Endothelial cell of umbilical vein (primary cell): ENCODE measurements around the gene C1QTNF4. TPM values are rescaled to one million over a fixed set of nuclear protein-coding genes. Genes with fewer than 3 reads are reported as not detected.
A peak's percentile ranks its signal among the peaks of the same experiment; 100 is the strongest.
"Not testable (repeated sequence)": the region's sequence is repeated elsewhere in the genome, so short reads cannot be mapped to it uniquely, and the experiment has no call there.

Source experiments
- BruUV-seq: library from RNA; stranded (reverse); fragments of 400-500 nt; replicated peaks from 2 replicates; lab custom pipeline; 2021; lab: Mats Ljungman, UMichigan
- CTCF ChIA-PET: fragments of 300-600, 350-600 bp; sonication (Branson Sonifier 250); formaldehyde crosslinking; loops from one replicate; lab custom pipeline; 2021; ENCODE audit warnings: antibody characterized with exemption, inconsistent platforms; lab: Charles Lee
- POLR2A ChIA-PET: fragments of 300-600, 350-600 bp; sonication (Branson Sonifier 250); formaldehyde crosslinking; loops from one replicate; lab custom pipeline; 2021; ENCODE audit warnings: antibody characterized with exemption, inconsistent platforms; lab: Charles Lee
- DNase-seq: peaks from one replicate; pipeline ENCODE4 v3.0.0-alpha.2; 2011; ENCODE audit warnings: low read depth, low spot score
- FAIRE-seq: peaks from 2 replicates; lab custom pipeline; 2011; peaks lifted over from hg19 to GRCh38; lab: Jason Lieb, UNC
- H2AFZ ChIP-seq: 2 replicates; pipeline ENCODE4 v1.6.0; 2012; ENCODE audit warnings: low read depth, low read length, control low read depth, inconsistent platforms
- H3K27ac ChIP-seq: 2 replicates; pipeline ENCODE4 v1.5.1; 2011; ENCODE audit warnings: low read depth, mild to moderate bottlenecking, control low read depth, low read length, moderate library complexity; ENCODE audit not compliant: insufficient read depth
- H3K27me3 ChIP-seq, 2 experiments: 2 replicates each; pipeline versions ENCODE4 v1.6.0 to v1.6.1; 2011; ENCODE audit warnings: low read length in 2 of 2, mixed read lengths in 1 of 2; ENCODE audit not compliant: control insufficient read depth in 2 of 2, insufficient read depth in 2 of 2
- H3K36me3 ChIP-seq, 2 experiments: 2 replicates in 1 of 2; 3 replicates in 1 of 2; pipeline ENCODE4 v1.5.1; 2011; ENCODE audit warnings: low read length in 2 of 2, mild to moderate bottlenecking in 1 of 2, moderate library complexity in 1 of 2; ENCODE audit not compliant: control insufficient read depth in 2 of 2, insufficient read depth in 2 of 2; ENCODE audit errors: extremely low read depth in 1 of 2
- H3K4me1 ChIP-seq: 3 replicates; pipeline ENCODE4 v1.5.1; 2011; ENCODE audit warnings: mild to moderate bottlenecking, low read length; ENCODE audit not compliant: control insufficient read depth, insufficient read depth; ENCODE audit errors: extremely low read depth
- H3K4me2 ChIP-seq: 2 replicates; pipeline ENCODE4 v1.6.1; 2011; ENCODE audit warnings: low read length, control low read depth, mixed read lengths; ENCODE audit not compliant: insufficient read depth
- H3K4me3 ChIP-seq, 3 experiments: fragments of 200-600 bp in 1 of 3; sonication (generic), shearing (Covaris generic) in 1 of 3; replicated peaks in 1 of 3; 2 replicates each; pipeline ENCODE4 v1.5.1; 2011 to 2016; ENCODE audit warnings: control low read depth in 3 of 3, low read length in 3 of 3, mild to moderate bottlenecking in 2 of 3, inconsistent platforms in 1 of 3, low read depth in 1 of 3, moderate library complexity in 1 of 3; ENCODE audit not compliant: insufficient read depth in 1 of 3
- H3K79me2 ChIP-seq: 2 replicates; pipeline ENCODE4 v1.6.0; 2012; ENCODE audit warnings: low read length, inconsistent platforms; ENCODE audit not compliant: control insufficient read depth, insufficient read depth
- H3K9ac ChIP-seq: replicated peaks from 2 replicates; pipeline ENCODE3; 2011; ENCODE audit warnings: low read length, control low read depth; ENCODE audit not compliant: insufficient read depth; ENCODE audit errors: extremely low read depth
- H3K9me1 ChIP-seq: replicated peaks from 3 replicates; pipeline ENCODE4 v1.6.0; 2011; ENCODE audit warnings: mild to moderate bottlenecking, low read length; ENCODE audit not compliant: control insufficient read depth, insufficient read depth; ENCODE audit errors: extremely low read depth
- H3K9me3 ChIP-seq: replicated peaks from 2 replicates; pipeline ENCODE4 v1.5.1; 2012; ENCODE audit warnings: low read length, inconsistent platforms; ENCODE audit not compliant: control insufficient read depth, insufficient read depth
- H4K20me1 ChIP-seq: replicated peaks from 2 replicates; pipeline ENCODE3; 2011; ENCODE audit warnings: mild to moderate bottlenecking, low read length; ENCODE audit not compliant: control insufficient read depth, insufficient read depth; ENCODE audit errors: extremely low read depth
- EZH2 ChIP-seq: IDR thresholded peaks from 2 replicates; pipeline ENCODE4 v1.6.1; 2012; ENCODE audit warnings: borderline replicate concordance, low read depth, mild to moderate bottlenecking, moderate library complexity, low read length, inconsistent platforms; ENCODE audit not compliant: severe bottlenecking
- POLR2AphosphoS5 ChIP-seq: IDR thresholded peaks from 2 replicates; pipeline ENCODE4 v1.6.1; 2012; ENCODE audit warnings: low read depth, mild to moderate bottlenecking, control low read depth, low read length, moderate library complexity; ENCODE audit not compliant: insufficient read depth
- dilution Hi-C: fragments of 300-500 bp; cut with MboI; formaldehyde crosslinking; loops from one replicate; pipeline ENCODE4 v1.15.0; 2019; ENCODE audit warnings: low sequenced_read_pairs; ENCODE audit not compliant: extremely low pct_ligation_motif_present
- intact Hi-C: fragments of 100-400 bp; cut with micrococcal nuclease; formaldehyde crosslinking; loops from one replicate; pipeline ENCODE4 v1.10.0; 2022
- polyA plus RNA-seq, 4 experiments: library from polyadenylated mRNA; depleted of rRNA in 3 of 4; stranded (reverse) in 3 of 4; unstranded in 1 of 4; fragments of >200 nt; gene quantifications; 2 replicates each; pipeline versions ENCODE4 v1.2.1 to v1.2.3, GENCODE V29; 2011 to 2012; ENCODE audit warnings: missing spikeins in 1 of 4
- total RNA-seq: library from RNA; stranded (reverse); gene quantifications from 2 replicates; pipeline ENCODE4 v1.2.3, GENCODE V29; 2021
- TF ChIP-seq, protein P1 (sequence below): IDR thresholded peaks from 2 replicates; pipeline ENCODE4 v1.6.1; 2011; ENCODE audit not compliant: insufficient read depth, insufficient read length
- TF ChIP-seq, protein P2 (sequence below), 2 donors: IDR thresholded peaks; 1 replicate in 1 of 2; 2 replicates in 1 of 2; pipeline ENCODE4 v1.5.1; 2011; ENCODE audit warnings: low read length in 2 of 2, mild to moderate bottlenecking in 2 of 2, moderate library complexity in 2 of 2, control low read depth in 1 of 2, inconsistent platforms in 1 of 2, low read depth in 1 of 2; ENCODE audit not compliant: insufficient read depth in 1 of 2; ENCODE audit errors: extremely low read depth in 1 of 2

Gene C1QTNF4
- total and polyA plus RNA-seq, 2 donors (not counting 3 experiments of a cell fraction or from before 2014, with no cell fraction given): 1.7 to 5.4 TPM

DNA sequence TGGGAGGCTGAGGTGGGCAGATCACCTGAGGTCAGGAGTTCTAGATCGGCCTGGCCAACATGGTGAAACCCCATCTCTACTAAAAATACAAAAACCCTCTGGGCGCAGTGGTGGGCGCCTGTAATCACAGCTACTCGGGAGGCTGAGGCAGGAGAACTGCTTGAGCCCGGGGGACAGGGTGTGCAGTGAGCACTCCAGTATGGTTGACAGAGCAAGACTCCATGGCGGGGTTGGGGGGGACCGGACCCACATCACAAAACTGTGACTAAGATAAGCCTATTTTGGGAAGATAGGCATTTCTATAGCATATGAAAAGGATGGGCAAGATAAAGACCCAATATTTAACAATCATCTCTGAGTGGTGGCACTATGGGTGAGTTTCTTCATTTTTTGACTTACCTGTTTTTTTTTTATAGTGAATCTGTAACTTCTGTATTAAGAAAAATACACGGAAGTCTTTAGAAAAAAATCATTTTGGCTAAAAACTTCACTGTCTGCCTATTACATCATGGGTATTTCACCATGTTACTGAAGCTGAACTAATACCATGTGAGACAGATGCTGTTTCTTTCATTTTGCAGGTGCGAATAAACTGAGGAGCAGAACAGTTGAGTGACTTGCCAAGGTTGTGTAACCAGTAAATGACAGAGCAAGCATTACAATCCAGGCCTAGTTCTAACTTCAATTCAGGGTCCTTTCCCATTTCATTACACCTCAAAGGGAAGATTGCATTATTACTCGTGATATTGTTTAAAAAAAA lies 43.7 kb downstream of the C1QTNF4 start:
- peaks cover 71% of the 10 kb centered on the region for H3K79me2 ChIP-seq
- H3K4me2 ChIP-seq: peak overlapping the region; percentile 59
- peaks cover 8% of the 10 kb centered on the region for H4K20me1 ChIP-seq

DNA sequence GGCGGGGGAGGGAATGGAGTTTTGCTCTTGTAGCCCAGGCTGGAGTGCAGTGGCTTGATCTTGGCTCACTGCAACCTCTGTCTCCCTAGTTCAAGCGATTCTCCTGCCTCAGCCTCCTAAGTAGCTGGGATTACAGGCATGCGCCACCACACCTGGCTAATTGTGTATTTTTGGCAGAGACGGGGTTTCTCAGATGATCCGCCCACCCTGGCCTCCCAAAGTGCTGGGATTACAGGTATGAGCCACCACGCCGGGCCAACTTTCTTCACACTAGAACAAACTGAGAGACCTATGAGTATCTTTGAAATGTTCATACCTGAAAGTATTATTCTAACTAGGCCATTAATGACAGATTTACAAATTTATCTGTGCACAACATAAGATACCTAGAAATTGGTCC lies 47.9 kb downstream of the C1QTNF4 start:
- H3K9ac ChIP-seq, H3K9me1 ChIP-seq, H3K4me1 ChIP-seq, H3K36me3 ChIP-seq, H3K4me3 ChIP-seq, CTCF ChIA-PET, POLR2A ChIA-PET, H3K9me3 ChIP-seq, H3K27ac ChIP-seq, BruUV-seq, H3K27me3 ChIP-seq, H2AFZ ChIP-seq, H3K4me2 ChIP-seq, intact Hi-C loops, dilution Hi-C loops, DNase-seq: not testable (repeated sequence)
- H4K20me1 ChIP-seq: peaks cover 15% of the 10 kb centered on the region
- FAIRE-seq: peak; percentile 58
- H3K79me2 ChIP-seq: peaks cover 97% of the 10 kb centered on the region

More for the DNA sequence above, 43.7 kb downstream of the C1QTNF4 start:
- Histone ChIP-seq H3K9ac (no peak overlapping the region), H3K27ac (no peak overlapping the region), H2AFZ (no peak overlapping the region), H3K36me3 (no peaks in the 10 kb centered on the region), H3K9me1 (no peaks in the 10 kb centered on the region), H3K27me3 (no peaks in the 10 kb centered on the region), H3K4me3 (no peak overlapping the region), H3K9me3 (no peaks in the 10 kb centered on the region), H3K4me1 (peaks cover 9% of the 10 kb centered on the region)
- ChIA-PET CTCF (interaction anchor here (0.6 to 4.2 kb wide), 8 partner anchors 12 to 84 kb away, joined by 3 to 41 read pairs (median 4); partner anchors contain the start of gene PTPMT1), POLR2A (no interaction called here)
- intact Hi-C loops: loop anchor here (5.0 kb wide), 1 partner anchor 143 kb away; the partner anchor contains the start of gene SLC39A13
- FAIRE-seq (peak; percentile 42), DNase-seq (no peak)
- dilution Hi-C loops: no loop called here
- TF ChIP-seq POLR2AphosphoS5 (no peak), EZH2 (no peak)
- TF ChIP-seq, protein P1, sequence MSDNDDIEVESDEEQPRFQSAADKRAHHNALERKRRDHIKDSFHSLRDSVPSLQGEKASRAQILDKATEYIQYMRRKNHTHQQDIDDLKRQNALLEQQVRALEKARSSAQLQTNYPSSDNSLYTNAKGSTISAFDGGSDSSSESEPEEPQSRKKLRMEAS: no peak
- TF ChIP-seq, protein P2, sequence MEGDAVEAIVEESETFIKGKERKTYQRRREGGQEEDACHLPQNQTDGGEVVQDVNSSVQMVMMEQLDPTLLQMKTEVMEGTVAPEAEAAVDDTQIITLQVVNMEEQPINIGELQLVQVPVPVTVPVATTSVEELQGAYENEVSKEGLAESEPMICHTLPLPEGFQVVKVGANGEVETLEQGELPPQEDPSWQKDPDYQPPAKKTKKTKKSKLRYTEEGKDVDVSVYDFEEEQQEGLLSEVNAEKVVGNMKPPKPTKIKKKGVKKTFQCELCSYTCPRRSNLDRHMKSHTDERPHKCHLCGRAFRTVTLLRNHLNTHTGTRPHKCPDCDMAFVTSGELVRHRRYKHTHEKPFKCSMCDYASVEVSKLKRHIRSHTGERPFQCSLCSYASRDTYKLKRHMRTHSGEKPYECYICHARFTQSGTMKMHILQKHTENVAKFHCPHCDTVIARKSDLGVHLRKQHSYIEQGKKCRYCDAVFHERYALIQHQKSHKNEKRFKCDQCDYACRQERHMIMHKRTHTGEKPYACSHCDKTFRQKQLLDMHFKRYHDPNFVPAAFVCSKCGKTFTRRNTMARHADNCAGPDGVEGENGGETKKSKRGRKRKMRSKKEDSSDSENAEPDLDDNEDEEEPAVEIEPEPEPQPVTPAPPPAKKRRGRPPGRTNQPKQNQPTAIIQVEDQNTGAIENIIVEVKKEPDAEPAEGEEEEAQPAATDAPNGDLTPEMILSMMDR (IDR thresholded peaks at IDR 0.05; ENCODE audit: extremely low read depth in 1 of 2, insufficient read depth in 1 of 2, low read depth in 1 of 2, low read length in 2 of 2): no peak
- no TSS peak for BruUV-seq
